AG04450 (cell line): ENCODE measurements around the gene MCU. TPM values are rescaled to one million over a fixed set of nuclear protein-coding genes. Genes with fewer than 3 reads are reported as not detected.

ENCODE experiments used
- CTCF ChIA-PET: fragments of 300-600, 350-600 bp; formaldehyde crosslinking; extraction: SDS; loops from one replicate; lab custom pipeline; 2022; ENCODE audit warnings: antibody characterized with exemption, inconsistent platforms; lab: Charles Lee
- POLR2A ChIA-PET: fragments of 350-600 bp; formaldehyde crosslinking; extraction: SDS; loops from one replicate; lab custom pipeline; 2021; ENCODE audit warnings: antibody characterized with exemption, inconsistent platforms; lab: Yijun Ruan, JAX
- DNase-seq: peaks from one replicate; pipeline ENCODE4 v3.0.0-alpha.2; 2011; ENCODE audit warnings: low read depth, low spot score
- H3K27ac ChIP-seq: one replicate; pipeline ENCODE4 v1.5.1; 2012; ENCODE audit warnings: low read depth, low read length, control low read depth
- H3K27me3 ChIP-seq: one replicate; pipeline ENCODE4 v1.6.0; 2012; ENCODE audit warnings: low read length; ENCODE audit not compliant: control insufficient read depth, insufficient read depth
- H3K4me3 ChIP-seq: 2 replicates; pipeline ENCODE4 v1.5.1; 2011; ENCODE audit warnings: mild to moderate bottlenecking, low read depth, low read length, control low read depth
- H3K9me3 ChIP-seq: 2 replicates; pipeline ENCODE4 v1.5.1; 2012; ENCODE audit warnings: low read length; ENCODE audit not compliant: control insufficient read depth, insufficient read depth
- CTCF ChIP-seq: IDR thresholded peaks from 2 replicates; pipeline ENCODE4 v1.5.1; 2011; ENCODE audit warnings: low read depth, low read length, control low read depth, inconsistent platforms
- polyA plus RNA-seq: library from polyadenylated mRNA; depleted of rRNA; stranded (reverse); fragments of >200 nt; gene quantifications from 2 replicates; pipeline ENCODE4 v1.2.3, GENCODE V29; 2011

The MCU gene
- polyA plus RNA-seq, 1 experiment = 104 TPM

GRCh38 chr10:72660220-72660619 lies 31.7 kb upstream of the MCU start:
- DNase-seq = no peak
- no peak overlapping the region for H3K27ac ChIP-seq
- H3K27me3 ChIP-seq = no peaks in the 10 kb centered on the region
- ChIA-PET CTCF (interaction anchor here (0.6 kb wide), 2 partner anchors 16 to 357 kb away, joined by 5 to 6 read pairs; no protein-coding TSS in a partner anchor), POLR2A (no interaction called here)
- no peak overlapping the region for H3K4me3 ChIP-seq
- TF ChIP-seq CTCF = no peak
- no peaks in the 10 kb centered on the region for H3K9me3 ChIP-seq

GRCh38 chr10:72661431-72661830 lies 30.5 kb upstream of the MCU start:
- ChIA-PET POLR2A (no interaction called here), CTCF (no interaction called here)
- TF ChIP-seq CTCF = no peak
- no peak overlapping the region for H3K4me3 ChIP-seq
- DNase-seq = no peak
- no peaks in the 10 kb centered on the region for H3K27me3 ChIP-seq
- no peaks in the 10 kb centered on the region for H3K9me3 ChIP-seq
- H3K27ac ChIP-seq = no peak overlapping the region

- no peak for DNase-seq
- Histone ChIP-seq H3K27ac (no peak overlapping the region), H3K9me3 (no peaks in the 10 kb centered on the region), H3K27me3 (no peaks in the 10 kb centered on the region), H3K4me3 (no peak overlapping the region)
- TF ChIP-seq CTCF = no peak
- CTCF ChIA-PET = interaction anchor here (1.0 kb wide), 1 partner anchor 151 kb away, joined by 6 read pairs; no protein-coding TSS in a partner anchor
- POLR2A ChIA-PET = no interaction called here
These were observed 28.0 kb upstream of the MCU start for GRCh38 chr10:72663971-72664370.

GRCh38 chr10:72665925-72666324 lies 26.0 kb upstream of the MCU start:
- POLR2A ChIA-PET = no interaction called here

More at GRCh38 chr10:72665925-72666324, 26.0 kb upstream of the MCU start:
- CTCF ChIA-PET = interaction anchor here (1.2 kb wide), 1 partner anchor 17 kb away, joined by 6 read pairs; no protein-coding TSS in a partner anchor
- H3K9me3 ChIP-seq = no peaks in the 10 kb centered on the region; the same call in 1 of the 2 replicates
- DNase-seq = no peak
- no peaks in the 10 kb centered on the region for H3K27me3 ChIP-seq
- no peak for TF ChIP-seq CTCF
- no peak overlapping the region for H3K27ac ChIP-seq
- no peak overlapping the region for H3K4me3 ChIP-seq
